HG02763 (cell line): ENCODE results near the gene TLCD2.
"Not testable (repeated sequence)": the region's sequence is repeated elsewhere in the genome, so short reads cannot be mapped to it uniquely, and the experiment has no call there.

ENCODE experiments used
- ATAC-seq: cut with Tn5 transposase; IDR thresholded peaks from one replicate; pipeline ENCODE4 v1.9.1; 2021; ENCODE audit warnings: mild to moderate bottlenecking, moderate library complexity; ENCODE audit not compliant: unreplicated experiment

The TLCD2 gene

GRCh38 chr17:1736348-1737281 is 26.4 kb upstream of the TLCD2 start:
- no peak for ATAC-seq

GRCh38 chr17:1735834-1736347 is 25.7 kb upstream of the TLCD2 start:
- no peak for ATAC-seq

GRCh38 chr17:1735418-1735817 is 25.2 kb upstream of the TLCD2 start:
- no peak for ATAC-seq

GRCh38 chr17:1733759-1734158 is 23.6 kb upstream of the TLCD2 start:
- no peak for ATAC-seq

GRCh38 chr17:1732833-1733321 is 22.7 kb upstream of the TLCD2 start:
- ATAC-seq, result no peak

GRCh38 chr17:1732241-1732832 is 22.2 kb upstream of the TLCD2 start:
- no peak for ATAC-seq

GRCh38 chr17:1731194-1731506 is 21.0 kb upstream of the TLCD2 start:
- ATAC-seq, result no peak

GRCh38 chr17:1730326-1731193 is 20.4 kb upstream of the TLCD2 start:
- ATAC-seq, result no peak

- no peak for ATAC-seq
These were observed 19.8 kb upstream of the TLCD2 start for GRCh38 chr17:1729966-1730325.

- ATAC-seq, result no peak
These were observed 17.9 kb upstream of the TLCD2 start for GRCh38 chr17:1727876-1728630.

GRCh38 chr17:1727258-1727789 is 17.1 kb upstream of the TLCD2 start:
- no peak for ATAC-seq

- ATAC-seq, result no peak
These were observed 16.6 kb upstream of the TLCD2 start for GRCh38 chr17:1726626-1727257.

- ATAC-seq, result no peak
These were observed 15.7 kb upstream of the TLCD2 start for GRCh38 chr17:1725642-1726511.

- ATAC-seq, result peak; percentile 11
These were observed 14.9 kb upstream of the TLCD2 start for GRCh38 chr17:1724869-1725641.

- ATAC-seq, result peak; percentile 61
These were observed 14.2 kb upstream of the TLCD2 start, which contains the start of gene WDR81 for GRCh38 chr17:1724351-1724868. TSS of gene WDR81 (plus strand) at chr17:1724704. CDS start at chr17:1724960, 256 bp downstream.

GRCh38 chr17:1722022-1722421 is 11.8 kb upstream of the TLCD2 start:
- not testable (repeated sequence) for ATAC-seq

GRCh38 chr17:1720856-1721386 is 10.7 kb upstream of the TLCD2 start:
- ATAC-seq, result no peak
